Measurements from ENCODE around the gene FBXO15. TPM values are rescaled to one million over a fixed set of nuclear protein-coding genes. Genes with fewer than 3 reads are reported as not detected.

Gene FBXO15
- total RNA-seq, 4 donors from 2014 or later: not detected

GRCh38 chr18:74078257-74078656, 69.4 kb downstream of the FBXO15 start:
- Histone ChIP-seq H3K4me3 (no peak overlapping the region), H3K36me3 (no peaks in the 10 kb centered on the region), H3K27ac (no peak overlapping the region), H3K27me3 (no peaks in the 10 kb centered on the region), H3K4me1 (no peaks in the 10 kb centered on the region), H3K9me3 (no peaks in the 10 kb centered on the region)
- ATAC-seq (no peak), DNase-seq (no peak)
- intact Hi-C loops (cut with DNase I; ENCODE audit: low total_unique reads): no loop called here
- in situ Hi-C loops (cut with MboI; ENCODE audit: low sequenced_read_pairs in 4 of 4): no loop called here
- TF ChIP-seq POLR2A (IDR thresholded peaks at IDR 0.05): no peak

- Histone ChIP-seq H3K4me1 (no peaks in the 10 kb centered on the region), H3K27ac (no peak overlapping the region), H3K4me3 (no peak overlapping the region), H3K9me3 (no peaks in the 10 kb centered on the region), H3K27me3 (no peaks in the 10 kb centered on the region), H3K36me3 (no peaks in the 10 kb centered on the region)
- TF ChIP-seq POLR2A (IDR thresholded peaks at IDR 0.05) (no peak), CTCF (IDR thresholded peaks at IDR 0.05 in 4 of 5, conservative IDR thresholded peaks at IDR 0.05 in 1 of 5) (no peak)
- intact Hi-C loops (cut with DNase I; ENCODE audit: low total_unique reads) (no loop called here), in situ Hi-C loops (cut with MboI; ENCODE audit: low sequenced_read_pairs in 4 of 4) (no loop called here)
- DNase-seq (no peak), ATAC-seq (no peak)
Measured at GRCh38 chr18:74074668-74075564, 72.7 kb downstream of the FBXO15 start.

- Histone ChIP-seq H3K27me3 (no peaks in the 10 kb centered on the region), H3K4me1 (no peaks in the 10 kb centered on the region), H3K27ac (no peak overlapping the region), H3K4me3 (no peak overlapping the region), H3K36me3 (no peaks in the 10 kb centered on the region), H3K9me3 (no peaks in the 10 kb centered on the region)
- DNase-seq: no peak
- TF ChIP-seq CTCF (IDR thresholded peaks at IDR 0.05 in 4 of 5, conservative IDR thresholded peaks at IDR 0.05 in 1 of 5): no peak
- no peak for ATAC-seq
- intact Hi-C loops (cut with DNase I; ENCODE audit: low total_unique reads): no loop called here
- in situ Hi-C loops (cut with MboI; ENCODE audit: low sequenced_read_pairs in 4 of 4): no loop called here
Measured at GRCh38 chr18:74073957-74074667, 73.5 kb downstream of the FBXO15 start.

- in situ Hi-C loops (cut with MboI; ENCODE audit: low sequenced_read_pairs in 4 of 4): no loop called here
- no peaks in the 10 kb centered on the region for H3K9me3 ChIP-seq
- intact Hi-C loops (cut with DNase I; ENCODE audit: low total_unique reads): no loop called here
- no peaks in the 10 kb centered on the region for H3K27me3 ChIP-seq
- no peak overlapping the region for H3K27ac ChIP-seq
- H3K4me1 ChIP-seq: no peaks in the 10 kb centered on the region
- no peaks in the 10 kb centered on the region for H3K36me3 ChIP-seq
- H3K4me3 ChIP-seq: no peak overlapping the region
- DNase-seq (no peak), ATAC-seq (no peak)
- TF ChIP-seq CTCF (IDR thresholded peaks at IDR 0.05 in 4 of 5, conservative IDR thresholded peaks at IDR 0.05 in 1 of 5): no peak
- TF ChIP-seq POLR2A (IDR thresholded peaks at IDR 0.05): no peak
Measured at GRCh38 chr18:74069178-74070050, 78.2 kb downstream of the FBXO15 start.
